IPS DF 19.7 (cell line): Measurements from ENCODE around the gene PSMA7.
"Not testable (repeated sequence)": the region's sequence is repeated elsewhere in the genome, so short reads cannot be mapped to it uniquely, and the experiment has no call there.

ENCODE experiments used
- DNase-seq: peaks from one replicate; pipeline ENCODE4 v3.0.0-alpha.2; 2013; ENCODE audit warnings: low read depth, low spot score

PSMA7 gene

DNA sequence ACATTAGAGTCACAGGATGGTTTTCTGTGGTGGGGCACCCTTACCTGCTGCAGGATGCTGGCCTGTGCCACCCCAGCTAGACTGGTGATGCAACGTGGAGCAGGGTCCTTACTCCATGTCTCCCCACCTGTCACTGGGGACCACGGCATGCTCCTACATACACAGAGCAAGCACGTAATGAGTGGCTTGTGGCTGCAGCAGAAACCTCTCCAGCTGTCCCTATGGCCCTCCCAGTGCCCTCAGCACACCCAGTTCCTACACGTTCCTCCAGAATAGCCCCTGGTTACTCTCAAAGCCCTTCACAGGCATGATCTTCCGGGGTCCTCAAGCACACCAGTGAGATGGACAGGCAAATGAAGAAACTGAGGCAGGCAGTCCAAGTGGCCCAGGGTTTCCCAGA, 24.1 kb downstream of the PSMA7 start:
- DNase-seq: no peak

DNA sequence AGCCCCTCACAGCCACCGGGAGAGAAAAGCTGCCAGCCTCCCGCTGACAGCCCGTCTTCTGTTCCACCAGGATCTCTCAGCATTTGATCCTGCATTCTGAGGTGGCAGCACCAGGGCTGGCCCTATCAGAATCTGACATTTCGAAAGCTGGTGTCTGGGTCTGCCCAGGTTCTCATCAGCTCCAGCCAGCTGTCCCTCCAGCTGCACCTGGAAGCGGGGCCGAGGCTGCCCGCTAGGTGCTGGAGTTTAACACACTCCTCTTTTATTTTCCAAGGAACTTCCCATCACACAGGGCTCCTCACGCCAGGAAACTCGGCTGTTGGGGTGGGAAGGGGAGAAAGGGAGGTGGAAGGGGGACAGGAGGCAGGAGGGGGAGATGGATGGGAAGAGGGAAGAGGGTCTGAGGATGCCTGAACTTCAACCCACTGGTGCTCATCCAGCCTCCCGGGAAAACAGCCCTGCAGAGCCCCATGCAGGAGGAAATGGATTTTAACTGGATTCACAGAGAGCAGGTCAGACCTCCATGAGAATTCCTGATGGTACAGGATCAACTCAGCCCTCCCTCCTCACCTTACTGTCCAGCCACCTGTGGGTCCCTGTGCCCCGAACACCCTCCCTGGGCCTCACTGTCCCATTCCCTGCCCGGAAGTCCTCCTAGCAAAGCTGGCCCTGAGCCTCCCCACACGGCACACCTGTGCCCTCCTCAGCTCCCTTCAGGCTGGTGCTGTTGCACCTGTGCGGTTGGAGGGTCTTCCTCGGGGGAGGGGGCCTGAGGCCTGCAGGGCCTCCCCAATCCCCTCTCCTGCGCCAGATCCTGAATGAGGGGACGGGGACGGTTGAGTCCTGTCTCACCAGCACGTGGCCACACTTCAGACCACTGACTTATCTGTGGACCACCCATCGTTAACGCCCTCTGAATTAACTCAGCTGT, 24.8 kb downstream of the PSMA7 start:
- DNase-seq: no peak

DNA sequence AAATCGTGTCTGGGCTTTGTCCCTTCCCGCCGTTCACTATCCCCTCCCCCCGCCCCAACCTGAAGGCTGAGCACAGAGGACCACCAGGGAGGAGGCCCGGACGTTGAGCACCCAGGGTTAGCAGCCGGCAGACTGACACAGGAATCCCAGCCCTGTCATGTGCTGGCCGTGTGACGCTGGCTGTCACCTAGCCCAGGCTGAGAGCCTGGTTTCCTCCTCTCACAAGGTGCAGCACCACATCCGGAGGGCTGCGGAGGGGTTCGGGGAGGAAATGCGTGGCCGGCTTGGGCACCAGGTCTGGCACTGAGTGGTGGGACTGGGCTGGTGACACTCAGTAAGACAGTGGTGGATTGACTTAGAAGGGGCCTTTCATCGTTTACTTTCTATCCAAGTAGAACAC, 25.5 kb downstream of the PSMA7 start:
- DNase-seq: no peak

DNA sequence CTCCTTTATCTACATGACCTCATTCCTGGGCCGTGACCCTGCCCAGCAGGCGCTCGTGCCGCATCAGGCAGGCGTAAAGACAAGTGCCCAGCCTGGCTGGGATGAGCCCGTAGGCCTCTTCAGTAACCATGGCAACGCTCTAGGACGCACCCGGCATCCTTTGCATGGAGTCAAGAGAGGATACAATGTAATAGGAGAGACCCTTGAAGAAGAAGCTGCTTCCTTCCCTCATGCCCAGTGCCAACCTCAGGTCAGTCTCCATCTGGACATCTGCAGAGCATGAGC, 25.9 kb downstream of the PSMA7 start:
- no peak for DNase-seq

DNA sequence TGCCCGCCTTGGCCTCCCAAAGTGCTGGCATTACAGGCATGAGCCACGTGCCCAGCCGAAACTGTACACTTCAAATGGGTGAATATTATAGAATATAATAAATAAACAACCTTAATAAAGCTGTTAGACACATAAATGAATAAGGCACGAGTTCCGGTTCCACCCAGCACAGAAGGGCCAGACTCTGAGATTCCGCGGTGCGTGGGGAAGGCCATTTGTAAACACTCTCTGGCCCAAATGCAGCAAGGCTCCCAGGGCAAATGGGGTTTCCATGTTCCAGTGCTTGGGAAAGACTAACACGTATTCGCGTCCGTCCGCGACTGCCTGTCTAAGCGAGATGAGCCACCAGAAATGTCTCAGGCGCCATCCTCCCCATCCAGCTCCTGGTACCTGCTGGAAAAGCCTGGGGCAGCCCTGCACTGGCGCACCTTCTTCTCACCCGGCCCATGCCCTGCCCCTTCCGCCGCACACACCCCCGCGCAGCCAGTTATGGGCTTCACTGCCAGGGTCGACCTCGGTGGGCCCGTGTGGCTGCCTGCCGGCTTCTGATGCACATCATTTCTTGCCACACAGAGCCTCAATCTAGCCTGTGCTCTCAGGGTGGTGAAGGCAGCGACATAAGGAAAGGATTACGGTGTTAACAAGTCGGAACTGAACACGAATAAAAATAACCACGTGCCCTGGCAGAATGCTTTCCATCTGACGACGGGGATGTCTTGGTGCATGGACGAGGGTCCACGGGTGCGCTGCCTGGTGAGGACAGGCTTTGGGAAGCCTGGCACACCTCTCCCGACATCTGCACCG, 26.4 kb downstream of the PSMA7 start:
- DNase-seq: no peak

DNA sequence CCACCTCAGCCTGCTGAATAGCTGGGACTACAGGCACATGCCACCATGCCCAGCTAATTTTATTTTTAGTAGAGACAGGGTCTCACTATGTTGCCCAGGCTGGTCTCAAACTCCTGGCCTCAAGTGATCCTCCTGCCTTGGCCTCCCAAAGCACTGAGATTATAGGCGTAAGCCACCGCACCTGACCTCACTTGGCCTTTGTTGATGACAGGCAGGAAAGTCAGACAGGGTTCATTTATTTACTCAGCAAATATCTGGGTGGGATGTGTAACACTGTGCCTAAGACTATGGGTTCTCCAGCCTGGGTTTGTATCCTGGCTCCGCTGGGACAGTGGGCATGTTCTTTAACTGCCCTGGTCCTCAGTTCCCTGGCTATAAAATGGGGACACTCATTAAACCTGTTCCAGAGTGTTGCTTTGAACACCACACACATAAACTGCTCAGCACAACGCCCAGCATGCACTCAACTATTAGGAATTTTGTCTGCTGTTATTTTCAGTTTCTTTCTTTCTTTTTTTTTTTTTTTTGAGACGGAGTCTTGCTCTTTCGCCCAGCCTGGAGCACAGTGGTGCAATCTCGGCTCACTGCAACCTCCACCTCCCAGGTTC, 27.3 kb downstream of the PSMA7 start:
- not testable (repeated sequence) for DNase-seq

DNA sequence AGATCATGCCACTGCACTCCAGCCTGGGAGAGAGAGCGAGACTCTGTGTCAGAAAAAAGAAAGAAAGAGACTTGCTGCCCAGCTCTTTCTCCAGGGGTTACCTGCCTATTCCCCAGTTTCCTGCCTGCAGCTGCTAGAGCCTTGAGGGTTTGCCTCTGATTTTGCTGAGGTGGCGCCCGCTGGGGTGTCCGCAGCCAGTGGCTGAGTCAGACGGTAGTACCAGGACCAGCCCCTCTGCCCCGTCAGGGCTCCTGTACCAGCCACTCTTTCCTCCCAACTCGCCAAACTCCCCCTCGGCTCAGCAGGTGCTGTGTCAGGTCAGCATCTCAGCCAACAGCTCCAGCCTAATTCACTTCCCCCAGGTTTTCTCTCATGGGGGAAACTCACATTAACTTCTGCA, 28.3 kb downstream of the PSMA7 start:
- no peak for DNase-seq

DNA sequence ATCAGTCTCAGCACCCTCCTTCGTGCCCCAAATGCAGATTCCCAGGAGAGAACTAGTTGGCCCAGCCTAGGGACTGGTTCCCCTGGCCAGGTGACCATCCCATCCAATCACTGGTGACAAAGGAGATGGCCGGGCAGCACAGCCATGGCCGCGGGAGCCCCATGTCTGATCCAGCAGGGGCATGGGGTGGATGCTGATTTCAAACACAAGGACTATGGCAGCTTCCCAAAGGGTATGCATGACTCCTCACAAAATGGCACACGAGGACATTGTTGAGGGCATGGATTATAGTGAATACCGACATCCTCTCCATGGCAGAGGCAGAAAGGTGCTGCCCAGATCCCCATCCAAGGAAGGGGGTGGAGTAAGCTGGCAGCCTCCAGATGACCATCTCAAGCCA, 30.8 kb downstream of the PSMA7 start:
- DNase-seq: no peak

DNA sequence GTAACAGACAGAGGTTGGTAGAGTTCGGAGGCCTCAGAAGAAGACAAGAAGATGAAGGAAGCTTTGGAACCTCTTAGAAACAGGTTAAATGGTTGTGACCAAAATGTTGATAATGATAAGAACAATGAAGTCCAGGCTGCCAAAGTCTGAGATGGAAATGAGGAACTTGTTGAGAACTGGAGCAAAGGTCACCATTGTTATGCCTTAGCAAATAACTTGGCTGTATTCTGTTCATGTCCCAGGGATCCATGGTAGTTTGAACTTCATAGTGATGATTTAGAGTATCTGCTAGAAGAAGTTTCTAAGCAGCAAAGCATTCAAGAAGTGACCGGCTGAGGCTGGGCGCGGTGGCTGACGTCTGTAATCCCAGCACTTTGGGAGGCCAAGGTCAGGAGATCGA, 32.0 kb downstream of the PSMA7 start:
- no peak for DNase-seq

DNA sequence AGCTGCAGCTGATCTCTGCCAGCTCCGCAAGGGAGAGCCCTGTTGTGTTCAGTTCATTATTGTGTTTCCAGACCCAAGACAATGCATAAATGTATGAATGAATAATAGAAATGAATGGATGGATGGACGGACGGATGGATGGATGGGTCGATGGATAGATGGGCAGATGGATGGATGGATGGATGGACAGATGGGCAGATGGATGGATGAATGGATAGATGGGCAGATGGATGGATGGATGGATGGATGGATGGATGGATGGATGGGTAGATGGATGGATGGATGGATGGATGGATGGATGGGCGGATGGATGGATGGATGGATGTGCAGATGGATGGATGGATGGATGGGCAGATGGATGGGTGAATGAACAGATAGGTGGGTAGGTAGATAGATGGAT, 37.6 kb downstream of the PSMA7 start:
- no peak for DNase-seq

DNA sequence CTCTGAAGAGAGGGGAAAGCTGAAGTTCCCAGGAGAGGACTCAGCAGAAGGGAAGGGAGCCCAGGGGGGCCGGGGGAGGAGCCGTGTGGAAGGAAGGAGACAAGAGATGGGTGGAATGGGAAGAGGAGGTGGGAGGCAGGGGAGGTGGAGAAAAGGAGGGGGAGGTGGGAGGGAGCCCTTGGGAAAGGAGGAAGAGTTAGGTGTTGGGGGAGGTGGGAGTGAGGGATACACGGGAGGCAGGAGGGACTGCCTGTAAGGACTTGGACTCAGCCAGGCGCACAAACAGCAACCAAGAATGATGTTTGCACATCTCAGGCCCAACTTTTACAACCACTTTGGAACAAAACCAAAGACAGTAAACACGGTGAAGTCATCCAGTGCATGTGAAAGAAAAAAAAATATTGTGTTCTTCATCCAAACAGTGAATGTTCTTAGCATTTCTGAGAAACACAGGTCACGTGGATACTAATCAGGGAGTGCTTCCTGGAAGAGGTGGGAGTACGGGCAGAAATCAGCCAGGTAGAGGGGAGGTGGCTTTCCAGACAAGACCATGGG, 38.3 kb downstream of the PSMA7 start:
- DNase-seq: no peak

DNA sequence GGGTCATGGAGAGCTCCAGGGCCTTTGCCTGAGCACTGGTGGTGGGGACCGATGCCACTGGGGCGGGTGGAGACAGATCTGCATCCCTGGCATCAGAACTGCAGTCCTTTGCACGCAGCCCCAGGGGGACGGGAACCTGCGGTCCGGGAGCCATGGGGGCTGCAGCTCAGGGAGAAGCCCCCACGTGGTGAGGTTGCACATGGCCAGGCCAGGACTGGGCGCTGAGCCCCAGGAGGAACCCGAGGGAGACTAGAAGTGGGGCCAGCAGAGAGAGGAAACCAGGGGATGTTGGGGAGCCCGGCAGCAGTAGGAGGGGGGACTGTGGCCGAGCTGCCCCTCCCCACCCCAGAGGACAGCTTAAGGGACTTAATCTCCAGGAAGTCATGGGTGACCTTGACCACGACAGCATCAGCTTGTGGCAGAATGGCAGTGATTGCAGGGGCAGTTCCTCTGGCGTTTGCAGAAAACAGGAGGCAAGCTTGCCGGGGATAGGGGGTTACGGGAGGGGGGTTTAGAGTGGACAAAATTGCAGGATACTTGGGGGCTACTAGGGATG, 38.9 kb downstream of the PSMA7 start:
- no peak for DNase-seq

DNA sequence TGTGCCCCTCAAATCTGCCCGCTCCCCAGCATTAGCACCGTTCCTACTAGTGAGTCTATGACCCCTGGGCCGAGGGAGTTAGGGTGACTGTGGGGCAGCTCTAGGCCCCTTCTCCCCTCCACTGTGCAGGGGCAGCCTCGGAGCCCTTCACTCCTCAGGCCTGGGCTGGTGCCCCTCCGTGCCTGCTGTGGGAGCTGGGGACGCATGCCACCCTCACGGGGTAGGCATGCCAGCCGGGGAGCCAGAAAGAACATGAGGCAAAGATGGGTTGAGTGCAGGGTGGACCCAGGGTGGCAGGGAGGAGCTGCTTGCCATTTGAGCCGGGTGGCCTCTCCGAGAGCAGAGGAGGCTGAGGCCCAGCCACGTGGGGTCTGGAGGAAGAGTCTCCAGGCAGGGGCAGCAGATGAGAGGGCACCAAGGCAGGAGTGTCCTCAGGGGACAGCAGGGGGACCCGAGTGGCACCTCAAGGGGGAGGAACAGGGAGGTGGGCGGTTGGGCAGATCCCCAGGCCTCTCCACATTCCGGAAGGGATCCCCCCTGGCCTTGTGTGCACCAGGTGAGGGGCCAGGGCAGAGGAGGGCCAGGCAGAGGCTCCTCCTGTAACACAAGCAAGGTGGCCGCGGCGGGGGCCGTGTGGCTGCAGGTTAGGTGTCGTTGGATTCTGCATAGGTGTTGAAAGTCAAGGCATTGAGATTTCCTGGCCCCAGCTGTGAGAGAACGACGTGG, 39.5 kb downstream of the PSMA7 start:
- no peak for DNase-seq

DNA sequence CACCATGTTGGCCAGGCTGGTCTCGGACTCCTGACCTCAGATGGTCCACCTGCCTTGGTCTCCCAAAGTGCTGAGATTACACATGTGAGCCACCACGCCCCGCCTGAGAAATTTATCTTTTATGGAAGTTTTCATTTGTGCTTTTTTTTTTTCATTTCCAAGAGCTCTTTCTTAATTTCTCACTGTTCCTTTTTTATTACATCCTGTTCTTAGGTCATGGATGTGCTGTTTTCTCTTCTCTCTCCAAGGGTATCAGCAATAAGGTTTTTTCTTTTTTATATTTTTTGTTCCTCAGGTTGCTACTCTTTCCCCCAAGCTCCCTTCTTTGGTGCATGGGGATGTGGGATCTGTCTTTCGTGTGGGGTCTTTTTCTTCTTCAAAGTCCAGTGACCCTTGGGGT, 42.1 kb downstream of the PSMA7 start:
- DNase-seq: no peak

DNA sequence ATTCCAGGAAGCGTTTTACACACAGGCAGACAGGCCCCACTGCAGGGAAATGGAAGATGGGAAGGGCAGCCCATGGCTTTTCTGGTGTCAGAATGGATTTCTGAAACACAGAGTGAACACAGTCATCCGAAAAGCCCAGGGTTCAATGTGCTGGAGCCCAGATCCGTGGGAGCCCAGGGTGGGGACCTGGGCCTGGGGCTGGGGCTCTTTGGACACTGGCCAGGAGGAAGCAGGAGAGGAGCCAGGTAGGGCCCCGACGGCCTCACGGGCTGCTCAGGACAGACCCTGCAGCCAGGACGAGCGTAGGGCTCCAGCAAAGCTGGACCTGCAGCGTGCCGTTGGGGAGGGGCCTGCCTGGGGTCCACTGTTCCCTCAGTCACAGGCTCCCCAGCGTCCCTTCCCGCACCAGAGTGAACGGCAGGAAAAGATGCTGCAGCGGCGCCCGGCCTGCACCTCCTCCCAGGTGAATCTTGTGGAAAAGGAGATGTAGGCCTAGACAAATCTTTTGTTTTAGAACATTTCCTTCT, 45.2 kb downstream of the PSMA7 start:
- no peak for DNase-seq

DNA sequence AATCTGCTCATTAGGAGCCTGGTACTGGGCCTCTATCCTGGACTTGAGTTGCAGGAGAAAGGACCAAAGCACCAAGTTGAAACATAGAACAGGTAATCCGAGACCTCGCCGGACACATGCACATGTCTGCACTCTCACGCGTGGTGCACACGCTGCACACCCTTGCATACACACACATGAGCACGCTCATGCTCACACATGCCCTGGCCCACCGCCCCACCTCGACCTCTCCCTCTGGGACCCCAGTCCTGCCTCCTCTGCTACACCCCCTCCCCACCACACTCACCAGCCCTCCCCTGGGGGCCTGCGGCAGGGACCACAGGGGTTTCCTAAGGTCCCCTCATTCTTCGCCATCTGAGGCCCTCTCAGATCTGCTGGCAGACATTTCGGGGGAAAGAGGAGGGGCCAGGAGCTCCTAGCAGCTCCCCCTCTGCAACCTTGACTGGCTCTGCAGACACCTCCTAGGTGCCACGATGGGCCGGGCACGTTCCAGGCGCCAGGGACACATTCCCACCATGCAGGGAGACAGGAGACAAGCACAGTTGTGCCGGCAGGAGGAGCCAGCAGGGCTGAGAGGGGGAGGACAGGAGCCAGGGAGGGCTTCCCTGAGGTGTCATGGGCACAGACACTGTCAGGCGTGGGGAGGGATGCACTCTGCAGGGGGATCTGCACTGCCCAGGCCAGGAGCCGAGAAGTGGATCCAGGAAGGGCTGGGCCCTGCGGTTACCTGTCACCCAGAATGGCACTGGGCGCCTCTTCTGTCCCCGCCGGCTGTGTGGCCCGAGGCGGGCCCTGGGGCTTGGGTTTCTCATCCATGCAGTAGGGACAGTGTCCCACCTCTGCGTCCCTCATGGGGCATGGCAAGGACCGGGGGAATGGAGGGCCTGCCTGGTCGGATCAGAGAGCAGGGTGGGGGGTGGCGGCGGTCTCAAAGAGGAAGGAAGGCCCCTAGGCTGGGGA, 46.5 kb downstream of the PSMA7 start:
- DNase-seq: no peak

DNA sequence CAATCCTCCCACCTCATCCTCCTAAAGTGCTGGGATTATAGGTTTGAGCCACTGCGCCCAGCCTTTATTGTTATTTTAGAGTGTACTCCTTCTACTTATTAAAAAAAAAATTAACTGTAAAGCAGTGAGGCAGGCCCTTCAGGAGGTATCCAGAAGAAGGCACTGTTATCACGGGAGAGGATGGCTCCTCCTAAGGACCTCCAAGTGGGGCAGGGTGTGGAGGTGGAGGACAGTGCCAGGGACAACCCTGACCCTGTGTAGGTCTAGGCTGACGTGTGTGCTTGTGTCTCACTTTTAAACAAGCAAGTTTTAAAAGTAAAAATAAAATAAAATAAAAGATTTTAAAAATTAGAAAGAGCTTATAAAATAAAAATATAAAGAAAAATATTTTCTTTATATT, 53.8 kb downstream of the PSMA7 start:
- DNase-seq: no peak

DNA sequence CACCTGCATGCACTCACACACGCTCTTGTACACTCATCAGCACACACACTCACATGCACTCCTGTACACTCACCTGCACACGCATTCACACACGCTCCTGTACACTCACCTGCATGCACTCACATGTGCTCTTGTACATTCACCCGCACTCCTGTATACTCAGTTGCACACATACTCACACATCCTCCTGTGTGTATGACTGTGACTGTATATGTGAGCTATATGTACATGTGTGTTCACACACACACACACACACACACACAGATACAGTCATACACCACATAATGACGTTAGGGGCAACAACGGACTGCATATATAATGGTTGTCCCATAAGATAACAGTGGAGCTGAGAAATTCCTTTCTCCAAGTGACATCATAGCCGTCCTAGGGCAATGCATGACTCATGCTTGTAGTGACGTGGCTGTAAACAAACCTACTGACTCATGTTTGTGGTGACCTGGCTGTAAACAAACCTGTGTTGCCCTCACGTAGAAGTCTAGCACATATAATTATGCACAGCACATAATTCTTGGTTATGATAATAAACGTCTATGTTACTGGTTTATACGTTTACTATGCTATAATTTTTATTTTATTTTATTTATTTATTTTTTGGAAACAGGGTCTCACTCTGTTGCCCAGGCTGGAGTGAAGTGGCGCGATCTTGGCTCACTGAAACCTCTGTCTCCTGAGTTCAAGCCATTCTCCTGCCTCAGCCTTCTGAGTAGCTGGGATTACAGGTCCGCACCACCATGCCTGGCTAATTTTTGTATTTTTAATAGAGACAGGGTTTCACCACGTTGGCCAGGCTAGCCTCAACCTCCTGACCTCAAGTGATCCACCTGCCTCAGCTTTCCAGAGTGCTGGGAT, 54.7 kb downstream of the PSMA7 start:
- no peak for DNase-seq

DNA sequence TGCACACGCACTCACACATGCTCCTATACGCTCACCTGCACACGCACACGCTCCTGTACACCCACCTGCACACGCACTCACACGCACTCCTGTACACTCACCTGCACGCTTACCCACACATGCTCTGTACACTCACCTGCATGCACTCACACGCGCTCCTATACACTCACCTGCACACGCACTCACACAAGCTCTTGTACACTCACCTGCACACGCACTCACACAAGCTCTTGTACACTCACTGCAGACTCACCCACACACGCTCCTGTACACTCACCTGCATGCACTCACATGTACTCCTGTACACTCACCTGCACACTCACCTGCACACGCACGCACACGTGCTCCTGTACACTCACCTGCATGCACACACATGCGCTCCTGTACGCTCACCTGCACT, 55.6 kb downstream of the PSMA7 start:
- DNase-seq: no peak
